Astrocyte of the cerebellum (primary cell): ENCODE measurements around the gene UBXN10.

ENCODE experiments used
- DNase-seq: peaks from one replicate; pipeline ENCODE4 v3.0.0-alpha.2; 2011; ENCODE audit warnings: low read depth
- H3K4me3 ChIP-seq: 2 replicates; pipeline ENCODE4 v1.5.1; 2011; ENCODE audit warnings: mild to moderate bottlenecking, low read depth, low read length, moderate library complexity
- in situ Hi-C: cut with HindIII; loops from 2 replicates; pipeline ENCODE4 v1.10.0; 2017; ENCODE audit warnings: low sequenced_read_pairs
- TF ChIP-seq, protein P1 (sequence below): IDR thresholded peaks from 2 replicates; pipeline ENCODE4 v1.5.1; 2012; ENCODE audit warnings: low read length, low read depth, moderate library complexity, mild to moderate bottlenecking; ENCODE audit errors: missing control alignments

The UBXN10 gene

DNA sequence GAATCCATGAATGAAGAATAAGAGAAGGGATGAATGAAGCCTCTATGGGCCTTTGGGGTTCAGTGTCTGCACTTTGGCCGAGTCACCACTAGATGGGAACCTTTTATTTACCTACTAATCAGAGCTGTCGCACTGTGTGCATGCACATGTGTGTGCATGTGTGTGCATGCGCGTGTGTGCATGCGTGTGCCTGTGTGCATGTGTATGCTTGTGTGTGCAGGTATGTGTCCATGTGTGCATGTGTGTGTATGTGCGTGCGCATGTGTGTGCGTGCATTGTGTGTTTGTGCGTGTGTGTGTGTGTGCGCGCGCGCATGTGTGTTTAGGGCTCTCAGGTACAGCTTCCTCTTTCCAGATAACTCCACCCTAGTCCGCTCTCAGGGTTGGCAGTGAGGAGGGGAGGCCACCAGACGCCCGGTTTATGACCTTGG lies 20.4 kb upstream of the UBXN10 start:
- in situ Hi-C loops, result no loop called here
- no peak for DNase-seq
- H3K4me3 ChIP-seq, result no peak overlapping the region
- TF ChIP-seq, protein P1, sequence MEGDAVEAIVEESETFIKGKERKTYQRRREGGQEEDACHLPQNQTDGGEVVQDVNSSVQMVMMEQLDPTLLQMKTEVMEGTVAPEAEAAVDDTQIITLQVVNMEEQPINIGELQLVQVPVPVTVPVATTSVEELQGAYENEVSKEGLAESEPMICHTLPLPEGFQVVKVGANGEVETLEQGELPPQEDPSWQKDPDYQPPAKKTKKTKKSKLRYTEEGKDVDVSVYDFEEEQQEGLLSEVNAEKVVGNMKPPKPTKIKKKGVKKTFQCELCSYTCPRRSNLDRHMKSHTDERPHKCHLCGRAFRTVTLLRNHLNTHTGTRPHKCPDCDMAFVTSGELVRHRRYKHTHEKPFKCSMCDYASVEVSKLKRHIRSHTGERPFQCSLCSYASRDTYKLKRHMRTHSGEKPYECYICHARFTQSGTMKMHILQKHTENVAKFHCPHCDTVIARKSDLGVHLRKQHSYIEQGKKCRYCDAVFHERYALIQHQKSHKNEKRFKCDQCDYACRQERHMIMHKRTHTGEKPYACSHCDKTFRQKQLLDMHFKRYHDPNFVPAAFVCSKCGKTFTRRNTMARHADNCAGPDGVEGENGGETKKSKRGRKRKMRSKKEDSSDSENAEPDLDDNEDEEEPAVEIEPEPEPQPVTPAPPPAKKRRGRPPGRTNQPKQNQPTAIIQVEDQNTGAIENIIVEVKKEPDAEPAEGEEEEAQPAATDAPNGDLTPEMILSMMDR, result peak; percentile 45

DNA sequence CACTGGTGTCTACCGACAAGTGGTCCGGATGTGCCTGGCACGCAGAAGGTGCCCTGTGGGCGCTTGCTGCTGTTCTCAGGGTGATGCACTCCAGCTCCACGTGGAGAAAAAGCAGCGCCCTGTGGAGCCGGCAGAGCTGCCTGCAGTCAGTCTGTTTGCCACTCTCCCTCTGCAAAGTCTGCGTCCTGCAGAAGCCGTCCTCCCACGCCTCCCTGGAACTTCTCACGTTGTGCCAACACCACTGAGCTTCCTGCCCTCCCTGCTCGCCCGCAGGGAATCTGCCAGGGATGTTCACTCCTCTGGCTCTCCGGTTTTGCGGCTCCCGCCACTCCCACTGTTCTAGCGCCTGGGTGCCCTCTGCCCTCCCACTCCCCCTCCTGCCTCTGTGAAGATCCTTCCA lies 19.8 kb upstream of the UBXN10 start:
- H3K4me3 ChIP-seq, result no peak overlapping the region
- no peak for DNase-seq
- TF ChIP-seq, protein P1, result no peak
- in situ Hi-C loops, result no loop called here

DNA sequence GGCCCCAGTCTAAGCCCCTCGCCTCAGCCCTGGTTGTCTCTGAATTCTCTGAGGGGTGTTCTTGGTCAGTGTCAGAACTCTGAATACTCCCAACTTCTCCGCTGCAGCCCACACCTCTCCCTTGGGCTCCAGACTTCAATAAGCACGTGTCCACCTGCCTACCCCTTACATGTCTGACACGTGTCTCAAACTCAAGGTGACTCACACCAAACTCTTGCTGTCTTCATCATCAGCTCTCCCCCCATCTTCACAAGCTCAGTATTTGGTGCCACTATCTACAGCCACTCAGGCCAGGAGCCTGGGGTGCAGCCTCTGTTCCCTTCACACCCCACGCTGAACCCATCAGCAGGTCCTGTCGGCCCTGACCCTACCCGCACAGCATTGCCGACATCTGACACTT lies 18.8 kb upstream of the UBXN10 start:
- TF ChIP-seq, protein P1, result no peak
- DNase-seq, result no peak
- H3K4me3 ChIP-seq, result no peak overlapping the region
- in situ Hi-C loops, result no loop called here

DNA sequence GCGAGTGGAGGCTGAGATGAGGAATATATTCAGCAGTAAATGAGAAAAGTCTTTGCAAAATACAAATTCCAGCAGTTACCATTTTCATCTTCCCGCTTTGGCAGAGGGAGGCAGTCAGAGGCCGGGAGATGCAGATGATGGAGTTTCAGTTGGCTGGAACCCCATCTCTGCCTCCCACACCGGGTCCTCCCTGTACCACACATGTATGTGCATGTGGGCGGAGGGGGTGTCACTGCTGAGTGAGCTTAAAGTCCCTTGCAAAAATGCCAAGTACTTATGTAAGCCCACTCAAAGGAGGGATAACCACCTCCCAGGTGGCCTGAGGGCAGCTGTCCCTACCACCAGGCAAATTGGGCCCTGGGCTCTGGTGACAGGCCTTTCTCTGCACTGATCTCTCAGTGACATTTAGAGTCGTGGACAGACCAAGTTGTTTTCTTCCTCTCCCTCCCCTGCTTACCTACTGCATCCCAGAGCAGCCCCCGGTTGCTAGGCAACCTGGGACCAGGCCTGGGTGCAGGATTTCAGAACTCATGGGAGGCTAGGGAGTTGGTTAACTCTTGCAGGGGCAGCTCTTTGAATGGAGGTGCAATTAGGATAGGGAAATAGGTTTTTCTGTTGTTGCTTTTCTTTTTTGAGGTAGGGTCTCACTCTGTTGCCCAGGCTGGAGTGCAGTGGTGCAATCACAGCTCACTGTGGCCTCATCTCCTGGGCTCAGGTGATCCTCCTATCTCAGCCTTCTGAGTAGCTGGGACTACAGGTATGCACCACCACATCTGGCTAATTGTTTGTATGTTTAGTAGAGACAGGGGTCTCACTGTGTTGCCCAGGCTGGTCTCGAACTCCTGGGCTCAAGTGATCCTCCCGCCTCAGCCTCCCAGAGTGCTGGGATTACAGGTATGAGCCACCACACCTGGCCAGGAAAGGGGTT lies 17.1 kb upstream of the UBXN10 start:
- DNase-seq, result no peak
- H3K4me3 ChIP-seq, result no peak overlapping the region
- TF ChIP-seq, protein P1, result no peak
- in situ Hi-C loops, result no loop called here

DNA sequence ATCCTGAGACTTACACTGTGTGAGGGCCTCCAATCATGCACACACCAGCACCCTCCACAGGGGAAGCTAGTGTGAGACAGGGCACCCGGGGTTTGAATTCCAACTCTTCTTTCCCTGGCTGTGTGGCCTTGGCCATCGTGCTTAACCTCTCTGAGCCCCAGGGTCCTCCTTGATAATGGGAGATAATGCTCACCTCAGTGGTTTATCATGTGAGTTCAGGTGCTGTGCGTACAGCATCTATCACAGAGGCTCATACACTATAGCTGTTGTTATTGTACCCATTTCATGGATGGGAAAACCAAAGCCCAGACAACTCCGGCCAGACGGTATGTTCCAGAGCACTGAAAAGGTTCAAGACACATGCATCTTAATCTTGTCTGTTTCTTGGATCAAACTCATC lies 16.0 kb upstream of the UBXN10 start:
- no peak overlapping the region for H3K4me3 ChIP-seq
- in situ Hi-C loops, result no loop called here
- TF ChIP-seq, protein P1, result no peak
- DNase-seq, result no peak

DNA sequence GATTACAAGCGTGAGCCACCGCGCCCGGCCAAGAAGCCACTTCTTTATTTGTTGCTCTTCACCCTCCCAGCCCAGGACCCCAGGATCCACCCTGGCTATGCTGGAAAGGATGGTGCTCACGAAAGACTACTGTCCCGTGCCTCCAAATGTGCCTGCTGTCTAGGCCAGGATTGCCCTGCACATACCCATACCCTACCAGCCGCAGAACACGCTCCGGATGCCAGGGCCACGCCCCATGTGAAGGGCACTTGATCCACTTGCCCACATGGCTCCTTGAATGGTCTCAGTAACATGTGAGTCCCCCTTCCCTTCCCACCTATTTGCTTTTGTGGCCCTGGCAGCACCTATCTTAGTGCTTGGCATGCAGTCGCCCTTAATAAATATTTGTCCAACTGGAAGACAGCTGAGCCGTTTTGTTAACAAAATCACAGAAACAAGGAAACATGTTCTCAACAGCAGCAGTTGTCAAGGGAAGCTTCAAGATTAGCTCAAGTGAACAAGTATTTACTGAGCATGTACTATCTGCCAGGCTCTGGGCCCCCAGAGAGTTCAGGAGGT lies 13.8 kb upstream of the UBXN10 start:
- TF ChIP-seq, protein P1, result no peak
- in situ Hi-C loops, result no loop called here
- H3K4me3 ChIP-seq, result no peak overlapping the region

More for the DNA sequence above, 13.8 kb upstream of the UBXN10 start:
- DNase-seq, result no peak
